ENCODE results near the gene CLEC2B.
A peak's percentile ranks its signal among the peaks of the same experiment; 100 is the strongest.

Gene CLEC2B

DNA sequence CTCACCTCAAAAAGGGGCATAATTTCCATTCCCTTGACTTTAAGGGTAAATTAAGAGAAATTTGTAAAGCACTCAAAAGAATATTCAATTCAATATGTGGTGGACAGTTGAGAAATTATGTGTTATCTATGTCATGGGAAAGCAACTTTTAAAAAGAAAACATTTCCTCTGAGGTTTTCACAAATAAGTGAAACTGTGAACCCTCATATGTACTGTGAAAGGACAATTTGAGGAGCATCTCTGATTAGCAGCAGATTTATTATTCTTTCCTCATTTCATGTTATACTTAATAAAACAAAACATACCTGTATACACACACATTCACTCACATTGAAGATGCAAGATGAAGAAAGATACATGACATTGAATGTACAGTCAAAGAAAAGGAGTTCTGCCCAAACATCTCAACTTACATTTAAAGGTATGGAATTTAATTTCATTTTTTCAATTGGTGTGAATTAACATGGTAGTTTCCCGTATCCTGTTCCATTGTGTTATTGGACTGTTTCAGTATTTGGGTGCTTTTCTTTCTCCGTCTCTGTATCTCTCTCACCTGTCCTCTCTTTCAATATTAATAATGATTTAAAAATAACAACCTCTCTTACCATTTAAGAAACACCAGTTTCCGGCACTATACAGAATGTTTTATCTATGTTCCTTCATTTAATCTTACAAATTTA, 41.8 kb downstream of the CLEC2B start, which contains the start of gene KLRF1:
Gene KLRF1, plus strand, starts transcription at position 273 of the 680 bp plus-strand sequence. Its CDS starts 64 bp downstream, at position 337.
- Histone ChIP-seq H3K27me3 (peaks cover 10% of the 10 kb centered on the region; the same call in 1 of the 2 replicates), H3K4me1 (no peaks in the 10 kb centered on the region), H3K36me3 (no peaks in the 10 kb centered on the region), H3K9me3 (no peaks in the 10 kb centered on the region), H3K4me3 (ENCODE audit: low read depth, low read length) (no peak within 1 kb of the TSS)
- TF ChIP-seq, protein P1, sequence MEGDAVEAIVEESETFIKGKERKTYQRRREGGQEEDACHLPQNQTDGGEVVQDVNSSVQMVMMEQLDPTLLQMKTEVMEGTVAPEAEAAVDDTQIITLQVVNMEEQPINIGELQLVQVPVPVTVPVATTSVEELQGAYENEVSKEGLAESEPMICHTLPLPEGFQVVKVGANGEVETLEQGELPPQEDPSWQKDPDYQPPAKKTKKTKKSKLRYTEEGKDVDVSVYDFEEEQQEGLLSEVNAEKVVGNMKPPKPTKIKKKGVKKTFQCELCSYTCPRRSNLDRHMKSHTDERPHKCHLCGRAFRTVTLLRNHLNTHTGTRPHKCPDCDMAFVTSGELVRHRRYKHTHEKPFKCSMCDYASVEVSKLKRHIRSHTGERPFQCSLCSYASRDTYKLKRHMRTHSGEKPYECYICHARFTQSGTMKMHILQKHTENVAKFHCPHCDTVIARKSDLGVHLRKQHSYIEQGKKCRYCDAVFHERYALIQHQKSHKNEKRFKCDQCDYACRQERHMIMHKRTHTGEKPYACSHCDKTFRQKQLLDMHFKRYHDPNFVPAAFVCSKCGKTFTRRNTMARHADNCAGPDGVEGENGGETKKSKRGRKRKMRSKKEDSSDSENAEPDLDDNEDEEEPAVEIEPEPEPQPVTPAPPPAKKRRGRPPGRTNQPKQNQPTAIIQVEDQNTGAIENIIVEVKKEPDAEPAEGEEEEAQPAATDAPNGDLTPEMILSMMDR (IDR thresholded peaks at IDR 0.05; ENCODE audit: low read depth, low read length) = no peak
- no peak for DNase-seq

DNA sequence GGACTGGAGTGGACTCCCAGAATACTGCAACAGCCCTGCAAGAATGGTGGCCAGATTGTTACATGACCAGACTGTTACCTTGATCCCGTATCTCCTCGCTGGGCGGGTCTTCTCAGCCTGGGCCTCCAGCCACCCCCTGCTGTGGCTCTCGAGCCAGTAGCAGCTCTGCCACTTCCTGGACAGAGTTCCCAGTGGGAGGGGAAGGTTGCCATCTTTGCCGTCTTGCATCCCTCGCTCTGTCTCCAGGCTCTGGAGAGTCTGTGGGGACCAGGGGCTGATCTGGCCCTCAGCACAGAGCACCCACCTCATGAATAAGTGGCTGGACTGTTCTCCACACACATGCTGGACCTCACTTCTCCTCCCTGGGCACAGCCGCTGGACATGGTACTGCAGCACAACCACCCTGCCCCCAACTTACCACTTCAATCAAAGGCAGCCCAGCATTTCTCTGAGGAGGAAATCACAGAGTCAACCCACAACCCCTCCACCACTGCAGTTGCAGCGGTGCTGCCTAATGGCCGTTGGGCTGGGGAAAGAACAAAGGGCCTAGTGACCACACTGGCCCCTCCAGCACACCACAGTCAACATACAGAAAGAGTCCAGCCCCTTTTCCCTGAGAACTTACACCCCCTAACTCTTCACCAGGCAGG, 48.7 kb downstream of the CLEC2B start:
- Histone ChIP-seq H3K9me3 (no peaks in the 10 kb centered on the region; the same call in 1 of the 2 replicates), H3K4me3 (ENCODE audit: low read depth, low read length) (no peak overlapping the region), H3K36me3 (no peaks in the 10 kb centered on the region), H3K27me3 (peaks cover 3% of the 10 kb centered on the region; the same call in 1 of the 2 replicates), H3K4me1 (no peaks in the 10 kb centered on the region)
- TF ChIP-seq, protein P1 (IDR thresholded peaks at IDR 0.05; ENCODE audit: low read depth, low read length) = no peak
- DNase-seq = no peak

DNA sequence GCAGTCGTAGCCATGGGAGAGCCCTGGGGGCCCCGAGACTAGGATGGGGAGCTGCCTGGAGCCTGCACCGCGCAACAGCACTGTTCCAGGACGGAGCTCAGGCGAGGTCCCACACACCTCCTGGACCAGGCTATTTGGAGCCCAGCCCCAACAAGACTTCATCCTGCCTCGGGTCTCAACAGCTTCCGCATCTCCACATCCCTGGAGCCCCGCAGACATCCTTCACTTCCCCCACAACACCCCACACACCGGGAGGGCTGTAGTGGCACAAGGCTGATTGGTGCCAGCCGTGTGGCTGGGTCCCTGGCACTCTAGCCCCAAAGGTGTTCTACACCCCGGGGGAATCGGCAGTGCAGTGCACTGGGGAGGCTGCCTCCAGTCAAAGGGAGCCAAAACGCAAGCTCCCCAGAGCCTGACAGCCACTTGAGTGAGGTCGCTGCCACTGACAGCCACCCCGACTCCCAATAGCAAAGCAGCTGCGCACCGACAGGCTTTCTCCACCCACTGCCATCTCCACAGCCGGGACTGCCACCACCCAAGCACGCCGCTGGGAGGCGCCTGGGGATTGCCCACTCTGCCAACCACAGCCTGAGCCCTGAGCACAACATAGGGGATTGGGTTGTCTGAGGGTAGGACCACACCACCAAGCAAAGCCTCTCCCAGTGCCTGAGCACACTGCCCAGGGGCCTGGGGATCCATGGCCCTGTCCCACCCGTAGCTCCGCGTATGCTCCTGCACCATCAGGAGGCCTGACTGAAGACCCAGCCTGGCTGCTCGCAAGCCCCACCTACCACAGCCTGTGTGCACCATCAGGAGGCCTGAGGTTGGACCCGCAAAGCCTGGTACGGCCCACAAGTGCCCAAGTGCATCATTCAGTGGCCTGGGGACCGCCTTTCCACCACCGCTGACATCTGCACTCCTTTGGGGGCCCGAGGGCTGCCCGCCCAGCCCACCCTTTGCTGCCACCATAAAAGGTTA, 55.0 kb downstream of the CLEC2B start:
- H3K9me3 ChIP-seq = no peaks in the 10 kb centered on the region; the same call in 1 of the 2 replicates

DNA sequence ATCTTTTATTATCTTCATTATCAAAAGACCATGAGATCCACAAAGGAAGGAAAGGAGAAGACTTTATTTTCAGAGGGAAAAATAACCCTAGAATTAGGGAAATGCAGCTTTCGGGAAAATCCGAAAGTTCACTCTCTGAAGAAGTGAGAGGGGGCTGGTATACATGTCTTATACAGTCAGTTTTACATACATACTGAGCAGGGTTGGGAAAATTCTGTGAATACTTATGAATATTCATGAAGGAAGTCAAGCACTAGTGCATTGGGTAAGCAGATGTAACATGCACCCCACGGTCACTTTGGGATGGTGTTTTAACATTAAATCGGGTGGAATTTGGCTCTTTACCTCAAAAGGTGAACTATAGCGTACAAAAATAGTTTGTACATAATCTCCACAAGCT, 57.5 kb downstream of the CLEC2B start:
- Histone ChIP-seq H3K36me3 (no peaks in the 10 kb centered on the region), H3K27me3 (peaks cover 23% of the 10 kb centered on the region), H3K4me3 (ENCODE audit: low read depth, low read length) (no peak overlapping the region), H3K9me3 (no peaks in the 10 kb centered on the region; the same call in 1 of the 2 replicates), H3K4me1 (no peaks in the 10 kb centered on the region)
- DNase-seq = no peak
- TF ChIP-seq, protein P1 (IDR thresholded peaks at IDR 0.05; ENCODE audit: low read depth, low read length) = no peak

More for the DNA sequence above, 55.0 kb downstream of the CLEC2B start:
- Histone ChIP-seq H3K4me1 (no peaks in the 10 kb centered on the region), H3K27me3 (peaks cover 21% of the 10 kb centered on the region), H3K36me3 (no peaks in the 10 kb centered on the region), H3K4me3 (ENCODE audit: low read depth, low read length) (no peak overlapping the region)
- peak; percentile 68 for DNase-seq
- TF ChIP-seq, protein P1 (IDR thresholded peaks at IDR 0.05; ENCODE audit: low read depth, low read length) = peak; percentile 74

DNA sequence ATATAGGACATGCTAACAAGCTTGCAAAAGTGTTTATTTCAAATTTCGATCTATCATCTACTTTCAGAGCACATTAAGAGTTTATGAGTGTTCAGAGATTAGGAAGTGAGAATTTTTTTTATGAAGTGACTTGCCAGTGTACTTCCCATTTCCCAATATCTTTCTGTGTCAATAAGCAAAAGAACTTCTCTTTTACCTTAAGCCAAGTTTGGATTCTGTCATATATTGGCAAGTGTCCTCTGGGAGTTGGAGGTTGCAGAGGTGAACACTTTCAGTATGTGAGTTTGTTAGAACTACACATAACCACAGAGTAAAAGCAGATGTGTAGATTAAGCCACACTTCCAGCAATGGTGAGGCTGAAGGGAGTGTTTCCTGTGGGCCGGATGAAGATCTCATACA, 58.5 kb downstream of the CLEC2B start:
- Histone ChIP-seq H3K9me3 (no peaks in the 10 kb centered on the region; the same call in 1 of the 2 replicates), H3K27me3 (peaks cover 20% of the 10 kb centered on the region), H3K4me3 (ENCODE audit: low read depth, low read length) (no peak overlapping the region), H3K4me1 (no peaks in the 10 kb centered on the region), H3K36me3 (no peaks in the 10 kb centered on the region)
- TF ChIP-seq, protein P1 (IDR thresholded peaks at IDR 0.05; ENCODE audit: low read depth, low read length) = no peak
- DNase-seq = no peak

All from BE2C (cell line).